Heart right ventricle (tissue), 16 donors: ENCODE data around the gene ACVRL1. TPM values are rescaled to one million over a fixed set of nuclear protein-coding genes. Genes with fewer than 3 reads are reported as not detected.
A peak's percentile ranks its signal among the peaks of the same experiment; 100 is the strongest.

Experiments
- ATAC-seq, 8 donors: fragments of 200-7000 bp; cut with Tn5 transposase; one replicate each; pipeline ENCODE4 v1.9.1; 2020; ENCODE audit warnings: mild to moderate bottlenecking in 8 of 8, moderate library complexity in 8 of 8, moderate number of reproducible peaks in 1 of 8
- DNase-seq, 2 donors: peaks; one replicate each; pipeline ENCODE4 v3.0.0-alpha.2; 2020
- H3K27ac ChIP-seq, 10 donors: fragments of 200-600 bp; sonication (generic) in 2 of 10; one replicate each; pipeline versions ENCODE4 v1.5.0 to v1.8.0; 2020 to 2022; ENCODE audit warnings: mild to moderate bottlenecking in 3 of 10
- H3K27me3 ChIP-seq, 7 donors: fragments of 200-600 bp; one replicate each; pipeline ENCODE4 v1.8.0; 2021 to 2022; ENCODE audit warnings: mild to moderate bottlenecking in 2 of 7
- H3K36me3 ChIP-seq, 9 donors: fragments of 200-600 bp; sonication (generic) in 1 of 9; one replicate each; pipeline versions ENCODE4 v1.5.0 to v1.8.0; 2020 to 2022; ENCODE audit warnings: mild to moderate bottlenecking in 2 of 9
- H3K4me1 ChIP-seq, 9 donors: fragments of 200-600 bp; sonication (generic) in 1 of 9; one replicate each; pipeline versions ENCODE4 v1.5.0 to v1.8.0; 2020 to 2022; ENCODE audit warnings: mild to moderate bottlenecking in 4 of 9
- H3K4me3 ChIP-seq, 10 donors: fragments of 200-600 bp; sonication (generic) in 2 of 10; one replicate each; pipeline versions ENCODE4 v1.5.0 to v1.8.0; 2020 to 2022; ENCODE audit warnings: mild to moderate bottlenecking in 7 of 10, moderate library complexity in 2 of 10
- H3K9me3 ChIP-seq, 11 donors: fragments of 200-600 bp in 10 of 11; sonication (generic) in 2 of 11; one replicate each; pipeline versions ENCODE4 v1.5.0 to v1.8.0; 2013 to 2022; ENCODE audit warnings: mild to moderate bottlenecking in 2 of 11, control low read depth in 1 of 11, moderate library complexity in 1 of 11
- WGBS, 2 donors: extraction: QIAGEN DNeasy Blood & Tissue Kit; methylation state at CpG; one replicate each; pipeline ENCODE4 v1.1.7; 2013; ENCODE audit warnings: inconsistent platforms in 1 of 2; 5-methylcytosine and 5-hydroxymethylcytosine counted together
- intact Hi-C, 10 donors: fragments of 100-400 bp; cut with DNase I; formaldehyde crosslinking; loops; one replicate each; pipeline versions ENCODE4 v1.11.1 to v1.14.2; 2022
- polyA plus RNA-seq, 2 donors: library from polyadenylated mRNA; stranded (reverse); fragments of 200-250 nt; gene quantifications; one replicate each; pipeline ENCODE4 v1.2.3, GENCODE V29; 2013
- total RNA-seq, 10 donors: library from RNA; stranded (reverse); fragmentation: NEBNext Ultra II Directional in 3 of 10; extraction: Animal tissue kit (Norgen Biotek cat#: 25700) in 3 of 10; gene quantifications; one replicate each; pipeline versions ENCODE4 v1.2.1 to v1.2.4, GENCODE V29; 2021 to 2023
- TF ChIP-seq, protein P1 (sequence below), 9 donors: fragments of 200-600 bp; sonication (generic) in 2 of 9; IDR thresholded peaks; one replicate each; pipeline versions ENCODE4 v1.5.0 to v1.8.0; 2021 to 2022; ENCODE audit warnings: antibody characterized with exemption in 9 of 9, mild to moderate bottlenecking in 5 of 9, moderate library complexity in 1 of 9
- donor health status: Arrhythmogenic right ventricular cardiomyopathy.
- donor health status: ischemic (EF 13 %, LVEDD 7.1; RV severe dilation, severe dysfunction).
- donor health status: healthy with polysubstance abuse.
- donor health status: DM: no; HTN: yes; CAD: no.
- donor health status: DM: no; HTN: no; CAD: no.
- donor health status: ischemic (EF 25% LVEDD 6.9; RV normal size, moderate dysfunction).
- donor health status: ischemic (EF 25% LVEDD 5.7; RV mildly dilated, moderate dysfunction).
- donor health status: healthy.
- donor health status: DM: yes; HTN: yes; CAD: no.
- donor health status: Ischemic cardiomyopathy.
- donor health status: ischemic (EF 35%, LVEDD 5.7; RV mildly dilated, moderate dysfunction).
- donor health status: nonischemic (EF 11% LVEDD 7.7; RV severe dilation, severe dysfunction).
- donor health status: DM: yes; HTN: yes; CAD: no.
- donor health status: PGD.
- donor health status: ischemic (EF 29% LVEDD 5.4; RV normal size, mild dysfunction).
- donor health status: nonischemic (EF 23%, LVEDD 6.1; RV moderate dilation, normal function).

The ACVRL1 gene
- total and polyA plus RNA-seq, 12 donors = 16.6 to 68.0 (median 30.4) TPM

DNA sequence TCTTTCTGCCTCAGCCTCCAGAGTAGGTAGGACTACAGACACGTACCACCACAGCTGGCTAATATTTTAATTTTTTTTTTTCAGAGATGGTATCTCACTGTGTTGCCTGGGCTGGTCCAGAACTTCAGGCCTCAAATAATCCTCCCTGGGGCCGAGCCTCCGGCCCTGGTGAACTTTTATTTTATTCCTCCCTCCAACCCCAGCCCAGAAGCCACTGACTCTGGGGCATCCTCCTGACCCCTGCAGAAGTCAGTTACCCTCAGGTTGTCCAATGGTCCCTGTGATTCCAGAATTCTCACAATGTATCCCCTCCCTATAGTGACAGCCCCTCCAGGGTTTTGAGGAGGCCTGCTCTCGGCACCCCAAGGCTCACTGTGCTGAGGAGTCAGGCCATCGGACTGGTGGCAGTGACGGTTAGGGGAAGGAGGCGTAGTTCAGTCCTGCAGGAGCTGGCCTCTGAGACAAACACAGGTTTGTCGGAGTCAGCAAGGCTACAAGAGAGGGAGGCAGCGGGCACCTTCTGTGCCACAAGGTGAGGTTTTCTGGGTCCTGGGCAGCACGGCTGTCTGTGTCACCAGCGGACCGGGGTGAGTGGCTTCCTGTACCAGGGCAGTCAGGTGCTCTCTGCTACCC lies 39.4 kb upstream of the ACVRL1 start:
- no peaks in the 10 kb centered on the region for H3K36me3 ChIP-seq
- 97% methylated on average over 12 of the region's 12 CpGs for WGBS, 2 donors
- no peak for ATAC-seq
- H3K27ac ChIP-seq = no peak overlapping the region
- no peak for DNase-seq
- H3K27me3 ChIP-seq = peaks cover 0 to 61% (median 36%) of the 10 kb centered on the region in 7 donors
- intact Hi-C loops = no loop called here
- peaks cover 6 to 52% (median 33%) of the 10 kb centered on the region in 9 donors for H3K4me1 ChIP-seq
- H3K4me3 ChIP-seq = no peak overlapping the region
- H3K9me3 ChIP-seq = no peaks in the 10 kb centered on the region
- TF ChIP-seq, protein P1, sequence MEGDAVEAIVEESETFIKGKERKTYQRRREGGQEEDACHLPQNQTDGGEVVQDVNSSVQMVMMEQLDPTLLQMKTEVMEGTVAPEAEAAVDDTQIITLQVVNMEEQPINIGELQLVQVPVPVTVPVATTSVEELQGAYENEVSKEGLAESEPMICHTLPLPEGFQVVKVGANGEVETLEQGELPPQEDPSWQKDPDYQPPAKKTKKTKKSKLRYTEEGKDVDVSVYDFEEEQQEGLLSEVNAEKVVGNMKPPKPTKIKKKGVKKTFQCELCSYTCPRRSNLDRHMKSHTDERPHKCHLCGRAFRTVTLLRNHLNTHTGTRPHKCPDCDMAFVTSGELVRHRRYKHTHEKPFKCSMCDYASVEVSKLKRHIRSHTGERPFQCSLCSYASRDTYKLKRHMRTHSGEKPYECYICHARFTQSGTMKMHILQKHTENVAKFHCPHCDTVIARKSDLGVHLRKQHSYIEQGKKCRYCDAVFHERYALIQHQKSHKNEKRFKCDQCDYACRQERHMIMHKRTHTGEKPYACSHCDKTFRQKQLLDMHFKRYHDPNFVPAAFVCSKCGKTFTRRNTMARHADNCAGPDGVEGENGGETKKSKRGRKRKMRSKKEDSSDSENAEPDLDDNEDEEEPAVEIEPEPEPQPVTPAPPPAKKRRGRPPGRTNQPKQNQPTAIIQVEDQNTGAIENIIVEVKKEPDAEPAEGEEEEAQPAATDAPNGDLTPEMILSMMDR (IDR thresholded peaks at IDR 0.05) = no peak

GRCh38 chr12:51868821-51869495 lies 38.3 kb upstream of the ACVRL1 start:
- ATAC-seq = peak; percentile 20 to 46 (median 34)
- peaks cover 0 to 56% (median 27%) of the 10 kb centered on the region in 7 donors for H3K27me3 ChIP-seq

DNA sequence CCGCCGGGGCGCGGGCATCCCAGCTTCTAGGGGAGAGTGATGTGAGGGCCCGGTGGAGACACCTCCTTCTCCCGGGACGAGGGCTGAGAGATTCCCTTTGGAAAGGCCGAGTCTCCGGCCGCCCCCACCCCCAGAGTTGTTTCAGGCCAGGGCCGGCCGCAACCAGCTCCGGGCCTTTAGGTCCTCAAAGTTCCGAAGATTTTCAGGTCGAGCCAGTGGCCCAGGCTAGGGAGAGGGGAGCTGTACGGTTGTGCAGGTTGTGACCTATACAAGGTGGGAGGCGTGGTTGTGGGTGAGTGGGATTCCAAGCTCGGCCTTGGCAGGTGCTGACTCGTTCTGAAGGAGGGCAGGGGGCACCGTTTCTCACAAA lies 37.8 kb upstream of the ACVRL1 start:
- peak overlapping the region; percentile 29 to 63 (median 51) for H3K4me3 ChIP-seq
- peak overlapping the region in 2 of 10 donors; percentile 43 to 47 for H3K27ac ChIP-seq
- H3K36me3 ChIP-seq = no peaks in the 10 kb centered on the region
- H3K27me3 ChIP-seq = peaks cover 0 to 51% (median 21%) of the 10 kb centered on the region in 7 donors
- no peaks in the 10 kb centered on the region for H3K9me3 ChIP-seq
- TF ChIP-seq, protein P1 (IDR thresholded peaks at IDR 0.05) = no peak
- peaks cover 6 to 39% (median 25%) of the 10 kb centered on the region in 9 donors for H3K4me1 ChIP-seq
- DNase-seq = no peak
- 27 to 32% methylated on average over 20 of the region's 20 CpGs for WGBS, 2 donors
- ATAC-seq = peak in 2 of 8 donors; percentile 10 to 11
- intact Hi-C loops = no loop called here

More at GRCh38 chr12:51868821-51869495, 38.3 kb upstream of the ACVRL1 start:
- Histone ChIP-seq H3K9me3 (no peaks in the 10 kb centered on the region), H3K4me1 (peaks cover 6 to 44% (median 30%) of the 10 kb centered on the region in 9 donors), H3K36me3 (no peaks in the 10 kb centered on the region), H3K27ac (peak overlapping the region in 2 of 10 donors; percentile 43 to 47), H3K4me3 (peak overlapping the region; percentile 29 to 63 (median 51))
- TF ChIP-seq, protein P1 (IDR thresholded peaks at IDR 0.05) = no peak
- DNase-seq = no peak
- intact Hi-C loops = no loop called here
- WGBS, 2 donors = 4 to 5% methylated on average over 67 of the region's 67 CpGs

DNA sequence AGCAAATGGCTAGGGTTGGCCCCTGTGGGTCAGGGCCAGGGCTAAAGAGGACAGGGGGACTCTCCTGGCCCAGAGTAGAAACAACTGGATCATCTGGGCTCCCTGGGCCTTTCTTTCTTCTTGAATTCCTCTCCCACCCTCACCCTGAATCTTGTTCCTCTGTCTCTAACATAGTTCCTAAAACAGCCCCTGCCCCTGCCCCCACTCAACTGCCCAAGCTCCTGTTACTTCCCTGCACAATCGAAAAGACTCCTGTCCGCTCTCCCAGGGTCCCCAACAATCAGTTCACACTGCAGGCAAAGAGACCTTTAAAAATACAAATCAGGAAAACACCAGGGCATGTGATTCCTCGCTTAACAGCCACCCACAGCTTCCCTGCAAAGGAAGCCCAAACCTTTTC lies 37.4 kb upstream of the ACVRL1 start:
- Histone ChIP-seq H3K27ac (peak overlapping the region in 1 of 10 donors; percentile 43), H3K4me3 (no peak overlapping the region), H3K9me3 (no peaks in the 10 kb centered on the region), H3K27me3 (peaks cover 0 to 46% (median 20%) of the 10 kb centered on the region in 7 donors), H3K36me3 (no peaks in the 10 kb centered on the region), H3K4me1 (peaks cover 6 to 36% (median 21%) of the 10 kb centered on the region in 9 donors)
- DNase-seq (no peak), ATAC-seq (no peak)
- 62 to 68% methylated on average over 3 of the region's 3 CpGs for WGBS, 2 donors
- TF ChIP-seq, protein P1 (IDR thresholded peaks at IDR 0.05) = no peak
- intact Hi-C loops = loop anchor here in 8 of 10 donors (5.0 to 10.0 kb wide), 8 partner anchors 38 to 448 kb away; partner anchors contain the start of gene SLC4A8 (in 2 of the 8)
